ENCODE data around the gene SCNN1B.
"Not testable (repeated sequence)": the region's sequence is repeated elsewhere in the genome, so short reads cannot be mapped to it uniquely, and the experiment has no call there.

SCNN1B gene

DNA sequence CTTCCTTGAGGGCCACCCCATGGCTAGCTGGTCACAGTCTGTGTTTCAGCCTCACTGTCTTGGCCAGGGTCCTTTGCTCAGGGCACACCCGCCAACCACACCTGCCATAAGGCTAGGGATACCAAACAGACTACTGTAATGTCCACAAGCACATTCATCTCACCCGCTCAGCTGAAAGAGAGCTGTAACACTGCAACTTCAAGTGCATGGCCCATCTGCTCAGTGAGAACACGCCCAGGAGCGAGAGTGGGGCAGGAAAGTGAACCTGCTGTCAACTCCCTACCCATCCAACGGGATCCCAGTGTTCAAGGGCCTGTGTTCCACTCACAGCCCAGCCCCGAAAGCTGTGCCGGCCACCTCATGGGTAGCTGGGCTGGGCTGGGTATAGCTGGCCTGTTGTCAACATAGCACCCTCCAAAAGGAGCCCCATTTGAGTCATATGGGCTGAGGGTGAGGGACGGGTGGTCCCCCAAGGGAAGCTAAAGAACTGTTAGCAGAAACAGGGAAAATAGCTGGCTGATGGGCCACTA is 55.7 kb downstream of the SCNN1B start:
- DNase-seq, result no peak

- no peak for DNase-seq
Observed at GRCh38 chr16:23359092-23359760, 57.1 kb downstream of the SCNN1B start.

DNA sequence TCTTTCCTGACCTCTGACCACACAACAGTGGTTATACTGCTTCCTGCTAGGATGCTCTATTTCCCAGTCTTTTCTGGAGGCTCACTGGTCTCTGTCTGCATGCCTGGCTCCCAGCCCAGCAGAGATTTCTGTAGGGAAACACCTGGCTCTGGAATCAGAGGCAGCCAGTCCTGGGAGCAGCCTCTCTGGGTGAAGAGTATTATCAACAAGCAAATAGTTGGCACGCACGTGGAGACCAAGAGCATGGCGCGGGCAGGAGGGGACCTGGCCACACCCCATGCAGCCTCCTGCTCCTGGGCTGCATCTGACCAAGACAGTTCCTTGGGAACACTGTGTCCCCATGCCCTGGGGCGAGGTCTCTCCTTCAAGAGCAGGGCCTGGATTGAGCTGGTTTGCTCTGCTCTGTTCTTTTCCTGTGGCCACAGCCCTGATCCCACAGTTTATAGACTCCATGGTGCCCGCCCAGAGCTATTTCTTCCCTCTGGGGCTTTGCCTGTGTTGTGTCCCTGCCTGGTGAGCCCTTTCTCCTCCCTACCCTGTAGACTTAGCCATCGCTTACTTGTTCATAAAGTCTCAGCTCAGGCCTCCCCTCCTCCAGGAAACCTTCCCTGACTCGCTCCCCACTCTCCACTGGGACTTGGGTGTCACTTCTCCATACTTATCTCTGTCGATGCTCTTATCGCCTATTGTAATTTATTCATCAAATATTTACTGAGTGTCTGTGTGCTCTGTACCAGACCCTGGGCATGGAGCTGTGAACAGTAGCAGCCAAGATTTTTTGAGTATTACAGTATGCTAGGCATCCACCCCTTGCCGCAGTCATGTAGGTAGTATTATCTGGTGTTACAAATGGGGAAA is 60.6 kb downstream of the SCNN1B start:
- DNase-seq, result no peak

- DNase-seq, result no peak
Observed at GRCh38 chr16:23365602-23366240, 63.6 kb downstream of the SCNN1B start.

- DNase-seq, result not testable (repeated sequence)
Observed at GRCh38 chr16:23366341-23366740, 64.2 kb downstream of the SCNN1B start.

DNA sequence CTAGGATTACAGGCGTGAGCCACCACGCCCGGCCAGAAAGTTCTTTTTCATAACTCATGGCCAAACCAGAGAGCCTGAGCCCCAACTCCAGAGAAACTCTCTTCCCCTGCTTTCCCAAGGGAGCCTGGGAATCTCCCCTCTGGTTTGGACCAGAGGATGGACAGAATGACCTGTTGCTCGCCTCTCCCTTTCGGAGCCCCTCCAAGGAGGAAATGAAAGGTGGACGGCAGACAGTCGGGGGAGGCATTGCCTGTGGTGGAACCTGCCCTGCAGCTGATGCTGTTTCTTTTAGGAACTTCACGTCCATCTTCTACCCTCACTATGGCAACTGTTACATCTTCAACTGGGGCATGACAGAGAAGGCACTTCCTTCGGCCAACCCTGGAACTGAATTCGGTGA is 65.5 kb downstream of the SCNN1B start:
- no peak for DNase-seq

GRCh38 chr16:23367988-23368387 is 65.9 kb downstream of the SCNN1B start:
- no peak for DNase-seq

DNA sequence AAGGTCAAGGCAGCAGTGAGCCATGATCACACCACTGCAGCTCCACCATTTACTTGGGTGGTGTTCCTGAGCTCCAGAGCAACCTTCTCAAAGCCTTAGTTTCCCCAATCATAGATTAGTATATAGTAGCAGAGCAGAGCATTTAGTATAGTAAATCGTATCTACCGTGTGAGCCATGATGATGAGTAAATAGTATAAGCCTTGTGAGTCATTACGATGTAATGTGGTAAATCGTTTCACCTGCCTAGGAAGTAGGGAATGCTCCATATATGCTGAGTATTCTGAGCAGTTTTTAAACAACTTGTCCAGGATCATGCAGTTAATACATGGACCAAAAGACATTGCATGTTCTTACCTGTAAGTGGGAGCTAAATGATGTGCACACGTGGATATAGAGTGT is 66.4 kb downstream of the SCNN1B start:
- DNase-seq, result no peak

- no peak for DNase-seq
Observed at GRCh38 chr16:23369416-23369815, 67.3 kb downstream of the SCNN1B start.

GRCh38 chr16:23371368-23371767 is 69.3 kb downstream of the SCNN1B start:
- no peak for DNase-seq

DNA sequence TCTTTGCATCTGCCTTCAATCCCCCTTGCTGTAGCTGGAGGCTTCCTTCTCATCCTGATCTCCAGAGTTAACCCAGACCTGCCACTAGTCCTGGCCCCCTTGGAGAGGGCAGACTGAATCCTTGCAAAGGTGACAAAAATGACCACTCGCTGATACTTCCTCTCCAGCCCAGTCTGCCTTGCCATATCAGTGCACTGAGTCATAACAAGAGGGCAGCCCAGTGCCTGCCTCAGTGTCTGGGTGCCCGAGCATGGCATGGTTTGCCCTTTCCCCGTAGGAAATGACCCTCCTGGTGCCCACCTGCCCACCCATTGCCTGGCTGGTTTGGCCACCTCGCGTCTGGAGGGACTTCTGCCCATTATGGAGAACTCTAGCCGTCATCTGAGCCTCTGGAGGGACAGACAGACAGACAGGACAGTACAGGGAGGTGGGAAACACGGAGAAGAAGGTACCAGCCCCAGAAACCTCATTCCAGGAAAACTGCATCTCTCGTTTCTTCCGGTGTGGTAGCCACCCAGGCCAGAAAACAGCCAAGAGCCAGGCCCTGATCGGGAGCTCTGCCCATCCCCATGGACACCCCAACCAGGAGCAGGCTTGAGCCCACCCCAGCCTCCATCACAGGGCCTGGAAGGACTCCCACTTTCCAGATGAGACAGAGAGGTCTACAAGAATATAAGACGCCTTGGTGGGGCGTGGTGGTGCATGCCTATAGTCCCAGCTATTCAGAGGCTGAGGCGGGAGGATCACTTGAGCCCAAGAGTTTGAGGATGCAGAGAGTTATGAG is 71.5 kb downstream of the SCNN1B start:
- no peak for DNase-seq

DNA sequence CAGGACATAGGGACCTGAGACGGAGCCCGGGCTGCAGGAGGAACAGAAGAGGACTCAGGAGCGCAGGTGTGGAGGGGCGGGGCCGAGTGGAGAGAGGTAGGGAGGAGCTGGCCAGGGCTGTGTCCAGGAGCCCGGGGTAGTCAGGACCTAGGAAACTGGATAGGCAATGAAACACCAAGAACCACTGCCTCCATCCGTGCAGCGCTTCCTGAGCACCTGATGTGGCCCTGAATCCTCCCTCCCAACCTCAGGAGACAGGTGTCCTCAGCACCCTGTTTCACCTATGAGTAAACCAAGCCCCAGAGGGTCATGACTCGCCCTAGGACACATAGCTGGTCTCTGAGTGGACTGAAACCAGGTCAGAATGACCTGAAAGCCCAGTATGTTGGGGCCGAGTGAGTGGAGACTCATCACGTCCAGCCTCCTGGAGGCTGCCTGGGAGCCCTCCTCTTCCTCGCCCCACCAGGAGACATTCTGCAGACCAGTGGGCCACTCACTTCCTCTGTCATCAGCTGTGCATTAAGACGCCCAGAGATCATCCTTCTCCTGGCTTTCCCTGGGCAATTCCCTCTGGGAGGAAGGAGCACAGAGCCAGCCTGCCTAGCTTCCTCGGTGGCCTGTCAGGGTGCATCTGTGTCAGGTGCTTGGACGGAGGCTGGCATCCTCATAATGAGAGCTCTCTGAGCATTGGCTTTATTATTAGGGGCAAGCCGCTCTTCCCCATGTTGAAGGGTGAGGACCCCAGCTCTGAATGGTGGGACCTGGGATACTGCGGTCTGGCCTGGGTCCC is 72.8 kb downstream of the SCNN1B start:
- no peak for DNase-seq

- DNase-seq, result no peak
Observed at GRCh38 chr16:23375643-23376042, 73.5 kb downstream of the SCNN1B start.

- no peak for DNase-seq
Observed at GRCh38 chr16:23377071-23377931, 75.2 kb downstream of the SCNN1B start.

GRCh38 chr16:23378256-23378655 is 76.2 kb downstream of the SCNN1B start:
- no peak for DNase-seq

DNA sequence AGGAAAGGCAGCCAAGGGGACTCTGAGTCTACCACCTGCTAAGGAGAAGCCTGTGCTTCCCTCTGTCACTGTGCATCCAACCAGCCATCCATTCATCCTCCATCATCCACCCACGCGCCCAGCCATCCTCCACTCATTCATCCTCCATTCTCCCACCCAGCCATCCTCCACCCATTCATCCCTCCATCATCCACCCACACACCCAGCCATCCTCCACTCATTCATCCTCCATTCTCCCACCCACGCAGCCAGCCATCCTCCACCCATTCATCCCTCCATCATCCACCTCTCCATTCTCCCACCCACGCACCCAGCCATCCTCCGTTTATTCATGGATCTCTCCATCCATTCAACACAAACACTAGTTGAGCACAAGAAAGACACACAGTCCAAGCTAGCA is 76.8 kb downstream of the SCNN1B start:
- no peak for DNase-seq

- no peak for DNase-seq
Observed at GRCh38 chr16:23379707-23380106, 77.6 kb downstream of the SCNN1B start.

DNA sequence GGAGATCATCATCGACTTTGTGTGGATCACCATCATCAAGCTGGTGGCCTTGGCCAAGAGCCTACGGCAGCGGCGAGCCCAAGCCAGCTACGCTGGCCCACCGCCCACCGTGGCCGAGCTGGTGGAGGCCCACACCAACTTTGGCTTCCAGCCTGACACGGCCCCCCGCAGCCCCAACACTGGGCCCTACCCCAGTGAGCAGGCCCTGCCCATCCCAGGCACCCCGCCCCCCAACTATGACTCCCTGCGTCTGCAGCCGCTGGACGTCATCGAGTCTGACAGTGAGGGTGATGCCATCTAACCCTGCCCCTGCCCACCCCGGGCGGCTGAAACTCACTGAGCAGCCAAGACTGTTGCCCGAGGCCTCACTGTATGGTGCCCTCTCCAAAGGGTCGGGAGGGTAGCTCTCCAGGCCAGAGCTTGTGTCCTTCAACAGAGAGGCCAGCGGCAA is 78.4 kb downstream of the SCNN1B start:
- no peak for DNase-seq

- not testable (repeated sequence) for DNase-seq
Observed at GRCh38 chr16:23381702-23382101, 79.6 kb downstream of the SCNN1B start.

DNA sequence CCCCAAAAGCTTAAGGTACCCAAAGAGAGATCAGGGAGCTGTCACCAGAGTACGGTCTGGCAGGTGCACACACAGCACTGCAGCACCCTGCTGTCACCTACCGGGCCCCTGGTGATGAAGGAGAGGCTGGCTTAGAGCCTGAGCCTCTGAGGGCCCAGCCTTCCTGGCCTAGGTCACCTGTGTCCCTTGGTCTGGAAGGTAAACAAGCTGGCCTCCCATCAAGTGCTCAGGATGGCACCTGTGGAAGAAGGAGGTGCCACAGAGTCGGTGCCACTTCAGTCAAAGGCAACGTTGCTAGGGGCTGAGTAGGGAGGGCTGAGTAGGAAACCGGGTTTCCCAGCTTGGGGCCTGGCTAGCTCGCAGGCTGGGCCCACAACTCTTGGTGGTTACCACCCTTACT is 80.2 kb downstream of the SCNN1B start:
- no peak for DNase-seq

DNA sequence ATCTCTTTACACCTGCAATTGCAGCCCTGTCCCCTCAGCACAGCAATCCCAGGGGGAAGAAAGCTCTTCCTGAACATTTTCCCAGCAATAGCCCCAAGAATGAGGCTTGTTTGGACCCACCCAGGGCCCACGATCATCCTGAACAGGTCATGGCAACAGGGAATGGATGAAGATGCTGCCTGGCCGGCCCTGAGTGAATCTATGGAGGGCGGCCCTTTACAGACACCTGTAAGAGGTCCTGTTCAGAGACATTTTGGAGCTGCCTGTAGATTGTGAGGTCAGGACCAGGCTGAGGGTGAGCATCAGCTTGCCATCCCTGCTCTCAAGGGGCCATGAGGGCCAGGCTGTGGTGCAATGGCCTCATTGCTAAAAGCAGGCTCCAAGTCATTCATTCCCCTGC is 81.8 kb downstream of the SCNN1B start:
- DNase-seq, result no peak
